HG03442 (cell line): ENCODE measurements around the gene FRMD4B.

Experiments
- ATAC-seq: cut with Tn5 transposase; IDR thresholded peaks from one replicate; pipeline ENCODE4 v1.9.1; 2021; ENCODE audit warnings: mild to moderate bottlenecking, moderate library complexity; ENCODE audit not compliant: unreplicated experiment

Gene FRMD4B

GRCh38 chr3:69142090-69142489 is 243.8 kb downstream of the FRMD4B start:
- ATAC-seq: no peak

GRCh38 chr3:69141313-69141712 is 244.6 kb downstream of the FRMD4B start:
- no peak for ATAC-seq

- ATAC-seq: no peak
Measured at GRCh38 chr3:69137412-69137811, 248.5 kb downstream of the FRMD4B start.

- no peak for ATAC-seq
Measured at GRCh38 chr3:69137005-69137404, 248.9 kb downstream of the FRMD4B start.

GRCh38 chr3:69130689-69131088 is 255.2 kb downstream of the FRMD4B start:
- peak; percentile 97 for ATAC-seq

- no peak for ATAC-seq
Measured at GRCh38 chr3:69129531-69129930, 256.4 kb downstream of the FRMD4B start.

GRCh38 chr3:69128509-69128908 is 257.4 kb downstream of the FRMD4B start:
- ATAC-seq: no peak

- no peak for ATAC-seq
Measured at GRCh38 chr3:69126999-69127398, 258.9 kb downstream of the FRMD4B start.

GRCh38 chr3:69126216-69126615 is 259.7 kb downstream of the FRMD4B start:
- no peak for ATAC-seq

GRCh38 chr3:69122403-69122802 is 263.5 kb downstream of the FRMD4B start, which contains the start of gene LMOD3:
Gene LMOD3, minus strand, starts transcription at chr3:69122595. Its CDS starts 209 bp downstream, at chr3:69122386.
- no peak for ATAC-seq

GRCh38 chr3:69121950-69122349 is 263.9 kb downstream of the FRMD4B start:
- no peak for ATAC-seq

- no peak for ATAC-seq
Measured at GRCh38 chr3:69121513-69121912, 264.4 kb downstream of the FRMD4B start.

GRCh38 chr3:69120879-69121464 is 264.9 kb downstream of the FRMD4B start:
- peak; percentile 92 for ATAC-seq
